CD14-positive monocyte (primary cell): ENCODE results near the gene TSPAN32. TPM values are rescaled to one million over a fixed set of nuclear protein-coding genes. Genes with fewer than 3 reads are reported as not detected.

Source experiments
- DNase-seq, 3 donors: peaks; one replicate each; pipeline ENCODE4 v3.0.0-alpha.2; 2011 to 2022
- H2AFZ ChIP-seq: 2 replicates; pipeline ENCODE4 v1.6.0; 2012; ENCODE audit warnings: mild to moderate bottlenecking, low read depth, low read length, inconsistent platforms; ENCODE audit not compliant: insufficient read depth, poor library complexity, severe bottlenecking
- H3K27ac ChIP-seq, 2 donors: 1 replicate in 1 of 2; 2 replicates in 1 of 2; pipeline ENCODE4 v1.5.1; 2012 to 2013; ENCODE audit warnings: low read length in 2 of 2, control low read depth in 1 of 2, inconsistent platforms in 1 of 2, low read depth in 1 of 2, mild to moderate bottlenecking in 1 of 2
- H3K27me3 ChIP-seq, 2 donors: one replicate each; pipeline versions ENCODE4 v1.6.0 to v1.6.1; 2011 to 2013; ENCODE audit warnings: low read length in 2 of 2; ENCODE audit not compliant: control insufficient read depth in 2 of 2, insufficient read depth in 2 of 2
- H3K36me3 ChIP-seq, 2 donors: replicated peaks in 1 of 2; 1 replicate in 1 of 2; 2 replicates in 1 of 2; pipeline versions ENCODE4 v1.5.1 to v1.6.1; 2012 to 2013; ENCODE audit warnings: low read length in 2 of 2, control low read depth in 1 of 2, inconsistent platforms in 1 of 2, mild to moderate bottlenecking in 1 of 2; ENCODE audit not compliant: insufficient read depth in 2 of 2, control insufficient read depth in 1 of 2
- H3K4me1 ChIP-seq, 2 donors: 1 replicate in 1 of 2; 2 replicates in 1 of 2; pipeline versions ENCODE4 v1.5.1 to v1.6.1; 2012 to 2013; ENCODE audit warnings: low read length in 2 of 2, control low read depth in 1 of 2, inconsistent platforms in 1 of 2, mild to moderate bottlenecking in 1 of 2, moderate library complexity in 1 of 2; ENCODE audit not compliant: insufficient read depth in 2 of 2, control insufficient read depth in 1 of 2
- H3K4me2 ChIP-seq: replicated peaks from 2 replicates; pipeline ENCODE3; 2012; ENCODE audit warnings: low read length, moderate library complexity, mild to moderate bottlenecking; ENCODE audit not compliant: poor library complexity, severe bottlenecking; ENCODE audit errors: extremely low read depth
- H3K4me3 ChIP-seq, 3 experiments: fragments of 200-600 bp in 1 of 3; sonication (generic) in 1 of 3; replicated peaks in 1 of 3; 1 replicate in 2 of 3; 2 replicates in 1 of 3; pipeline ENCODE4 v1.5.1; 2011 to 2013; ENCODE audit warnings: low read length in 3 of 3, mild to moderate bottlenecking in 3 of 3, control low read depth in 2 of 3, low read depth in 2 of 3, inconsistent platforms in 1 of 3, moderate library complexity in 1 of 3
- H3K79me2 ChIP-seq: 2 replicates; pipeline ENCODE4 v1.6.0; 2012; ENCODE audit warnings: mild to moderate bottlenecking, control low read depth, inconsistent platforms, low read length, moderate library complexity; ENCODE audit not compliant: insufficient read depth
- H3K9ac ChIP-seq: 2 replicates; pipeline ENCODE4 v1.6.0; 2017; ENCODE audit warnings: low read length, mild to moderate bottlenecking; ENCODE audit not compliant: insufficient read depth, poor library complexity, severe bottlenecking
- H3K9me3 ChIP-seq, 2 donors: replicated peaks in 1 of 2; 1 replicate in 1 of 2; 2 replicates in 1 of 2; pipeline versions ENCODE4 v1.5.1 to v1.6.1; 2012 to 2013; ENCODE audit warnings: low read length in 2 of 2, control low read depth in 1 of 2; ENCODE audit not compliant: control insufficient read depth in 1 of 2, insufficient read depth in 1 of 2
- H4K20me1 ChIP-seq: 2 replicates; pipeline ENCODE4 v1.6.0; 2012; ENCODE audit warnings: mild to moderate bottlenecking, low read length, control low read depth, moderate library complexity; ENCODE audit not compliant: insufficient read depth
- H3K27ac Mint-ChIP-seq, 7 donors: one replicate each; pipeline ENCODE4 v1.8.0; 2020; ENCODE audit warnings: mild to moderate bottlenecking in 7 of 7, mixed read lengths in 7 of 7, moderate library complexity in 6 of 7, inconsistent platforms in 2 of 7
- H3K27me3 Mint-ChIP-seq, 3 donors: one replicate each; pipeline ENCODE4 v1.8.0; 2021 to 2022; ENCODE audit warnings: low read depth in 3 of 3, mild to moderate bottlenecking in 3 of 3, mixed read lengths in 3 of 3, moderate library complexity in 3 of 3, inconsistent platforms in 1 of 3
- H3K36me3 Mint-ChIP-seq, 2 donors: one replicate each; pipeline ENCODE4 v1.8.0; 2020; ENCODE audit warnings: mixed read lengths in 2 of 2, inconsistent platforms in 1 of 2, mild to moderate bottlenecking in 1 of 2
- H3K4me1 Mint-ChIP-seq: one replicate; pipeline ENCODE4 v1.8.0; 2020; ENCODE audit warnings: mild to moderate bottlenecking, mixed read lengths
- H3K4me3 Mint-ChIP-seq, 2 donors: one replicate each; pipeline ENCODE4 v1.8.0; 2020; ENCODE audit warnings: mild to moderate bottlenecking in 2 of 2, mixed read lengths in 2 of 2, moderate library complexity in 1 of 2
- H3K9me3 Mint-ChIP-seq, 7 donors: one replicate each; pipeline ENCODE4 v1.8.0; 2020 to 2022; ENCODE audit warnings: mixed read lengths in 7 of 7, mild to moderate bottlenecking in 6 of 7, moderate library complexity in 6 of 7, inconsistent platforms in 2 of 7
- WGBS: methylation state at CpG from one replicate; pipeline ENCODE4 v1.1.5; 2013; ENCODE audit warnings: missing lambda C conversion rate; ENCODE audit not compliant: insufficient coverage; 5-methylcytosine and 5-hydroxymethylcytosine counted together
- intact Hi-C, 2 donors: fragments of 100-400 bp; cut with micrococcal nuclease; formaldehyde crosslinking; loops; one replicate each; pipeline versions ENCODE4 v1.15.0 to v1.15.1; 2023
- polyA plus RNA-seq, 3 donors: library from polyadenylated mRNA; depleted of rRNA in 1 of 3; unstranded in 2 of 3; stranded (reverse) in 1 of 3; fragments of 300-500 nt in 2 of 3; fragments of >200 nt in 1 of 3; fragmentation: Illumina TruSeq in 2 of 3; gene quantifications; 1 replicate in 2 of 3; 2 replicates in 1 of 3; pipeline ENCODE4 v1.2.3, GENCODE V29; 2012 to 2021
- TF ChIP-seq, protein P1 (sequence below): fragments of 200-600 bp; IDR thresholded peaks from one replicate; pipeline ENCODE4 v1.8.0; 2022; ENCODE audit warnings: antibody characterized with exemption, mild to moderate bottlenecking

The TSPAN32 gene
- polyA plus RNA-seq, 3 donors: 34.8 to 136 (median 82.5) TPM

DNA sequence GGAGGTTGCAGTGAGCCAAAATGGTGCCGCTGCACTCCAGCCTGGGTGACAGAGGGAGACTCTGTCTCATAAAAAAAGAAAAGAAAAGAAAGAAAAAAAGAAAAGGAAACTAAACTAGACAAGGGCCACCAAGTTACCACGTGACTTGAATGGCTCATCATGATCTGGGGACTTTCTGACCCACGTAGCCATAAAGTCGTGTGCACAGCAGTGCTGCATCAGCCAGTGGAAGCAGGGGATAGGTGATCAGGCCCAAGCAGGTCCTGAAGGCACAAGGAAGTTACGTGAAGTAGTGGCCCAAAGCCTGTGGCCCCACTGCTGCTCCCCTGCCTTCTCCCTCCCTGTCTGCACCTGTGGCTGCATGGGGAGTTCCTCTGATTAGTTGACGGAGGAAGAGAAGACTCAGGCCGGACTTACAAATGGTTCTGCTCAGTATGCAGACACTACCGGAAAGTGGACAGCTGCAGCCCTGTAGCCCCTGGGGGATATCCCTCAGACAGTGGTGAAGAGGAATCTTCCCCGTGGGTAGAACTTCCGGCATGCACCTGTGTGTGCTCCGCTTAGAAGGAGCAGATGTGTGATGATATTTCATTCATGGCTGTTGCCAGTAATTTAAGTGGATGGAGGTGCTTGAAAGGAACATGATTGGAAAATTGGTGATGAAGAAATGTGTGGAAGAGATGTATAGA lies 57.1 kb downstream of the TSPAN32 start:
- intact Hi-C loops: loop anchor here in 1 of 2 donors (10.0 kb wide), 1 partner anchor 56 kb away; no protein-coding TSS in a partner anchor
- no peak overlapping the region for H2AFZ ChIP-seq
- H3K4me2 ChIP-seq: no peak overlapping the region

DNA sequence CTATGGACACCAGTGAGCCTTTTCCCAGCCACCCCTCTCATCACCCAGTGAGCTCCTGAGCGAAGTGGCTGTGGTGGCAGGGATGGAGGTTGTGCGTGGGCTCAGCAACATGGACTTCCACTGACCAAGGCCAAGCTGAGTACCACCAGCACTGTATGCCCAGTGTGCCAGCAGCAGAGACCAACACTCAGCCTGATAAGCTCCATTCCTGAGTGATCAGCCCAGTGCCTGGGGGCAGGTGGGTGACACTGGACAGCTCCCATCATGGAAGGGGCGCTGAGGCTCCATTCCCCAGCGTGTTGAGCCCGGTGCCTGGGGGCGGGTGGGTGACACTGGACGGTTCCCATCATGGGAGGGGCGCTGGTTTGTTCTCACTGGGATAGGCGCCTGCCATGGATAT lies 57.7 kb downstream of the TSPAN32 start:
- no peak overlapping the region for H3K27ac Mint-ChIP-seq
- Histone ChIP-seq H3K79me2 (no peaks in the 10 kb centered on the region), H3K9me3 (no peaks in the 10 kb centered on the region), H4K20me1 (no peaks in the 10 kb centered on the region), H3K4me1 (no peaks in the 10 kb centered on the region), H3K4me3 (no peak overlapping the region), H3K27me3 (no peaks in the 10 kb centered on the region), H2AFZ (no peak overlapping the region), H3K4me2 (no peak overlapping the region), H3K27ac (no peak overlapping the region), H3K36me3 (no peaks in the 10 kb centered on the region), H3K9ac (no peak overlapping the region)
- 98% methylated on average over 6 of the region's 9 CpGs for WGBS
- DNase-seq: no peak
- peaks cover 8 to 12% (median 10%) of the 10 kb centered on the region in 3 donors for H3K27me3 Mint-ChIP-seq
- TF ChIP-seq, protein P1, sequence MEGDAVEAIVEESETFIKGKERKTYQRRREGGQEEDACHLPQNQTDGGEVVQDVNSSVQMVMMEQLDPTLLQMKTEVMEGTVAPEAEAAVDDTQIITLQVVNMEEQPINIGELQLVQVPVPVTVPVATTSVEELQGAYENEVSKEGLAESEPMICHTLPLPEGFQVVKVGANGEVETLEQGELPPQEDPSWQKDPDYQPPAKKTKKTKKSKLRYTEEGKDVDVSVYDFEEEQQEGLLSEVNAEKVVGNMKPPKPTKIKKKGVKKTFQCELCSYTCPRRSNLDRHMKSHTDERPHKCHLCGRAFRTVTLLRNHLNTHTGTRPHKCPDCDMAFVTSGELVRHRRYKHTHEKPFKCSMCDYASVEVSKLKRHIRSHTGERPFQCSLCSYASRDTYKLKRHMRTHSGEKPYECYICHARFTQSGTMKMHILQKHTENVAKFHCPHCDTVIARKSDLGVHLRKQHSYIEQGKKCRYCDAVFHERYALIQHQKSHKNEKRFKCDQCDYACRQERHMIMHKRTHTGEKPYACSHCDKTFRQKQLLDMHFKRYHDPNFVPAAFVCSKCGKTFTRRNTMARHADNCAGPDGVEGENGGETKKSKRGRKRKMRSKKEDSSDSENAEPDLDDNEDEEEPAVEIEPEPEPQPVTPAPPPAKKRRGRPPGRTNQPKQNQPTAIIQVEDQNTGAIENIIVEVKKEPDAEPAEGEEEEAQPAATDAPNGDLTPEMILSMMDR: no peak
- H3K36me3 Mint-ChIP-seq: no peaks in the 10 kb centered on the region
- no peak overlapping the region for H3K4me3 Mint-ChIP-seq
- peaks cover 0 to 2% (median 0%) of the 10 kb centered on the region in 7 donors for H3K9me3 Mint-ChIP-seq
- intact Hi-C loops: loop anchor here in 1 of 2 donors (10.0 kb wide), 1 partner anchor 55 kb away; no protein-coding TSS in a partner anchor
- H3K4me1 Mint-ChIP-seq: no peaks in the 10 kb centered on the region

More for the DNA sequence above, 57.1 kb downstream of the TSPAN32 start:
- H3K36me3 ChIP-seq: no peaks in the 10 kb centered on the region
- Mint-ChIP-seq H3K4me1 (no peaks in the 10 kb centered on the region), H3K27ac (peak overlapping the region in 1 of 7 donors; percentile 4), H3K4me3 (no peak overlapping the region), H3K9me3 (peaks cover 0 to 2% (median 0%) of the 10 kb centered on the region in 7 donors), H3K36me3 (no peaks in the 10 kb centered on the region), H3K27me3 (peaks cover 8 to 13% (median 11%) of the 10 kb centered on the region in 3 donors)
- 91% methylated on average over 10 of the region's 11 CpGs for WGBS
- H3K9me3 ChIP-seq: no peaks in the 10 kb centered on the region
- no peaks in the 10 kb centered on the region for H4K20me1 ChIP-seq
- no peaks in the 10 kb centered on the region for H3K27me3 ChIP-seq
- no peak overlapping the region for H3K4me3 ChIP-seq
- H3K79me2 ChIP-seq: no peaks in the 10 kb centered on the region
- H3K4me1 ChIP-seq: no peaks in the 10 kb centered on the region
- no peak overlapping the region for H3K9ac ChIP-seq
- no peak overlapping the region for H3K27ac ChIP-seq
- TF ChIP-seq, protein P1: no peak
- no peak for DNase-seq
